GDM1 (cell line): ENCODE measurements around the gene CNEP1R1.

Experiments used
- DNase-seq: peaks from one replicate; lab custom pipeline; 2025; lab: John Stamatoyannopoulos, UW

CNEP1R1 gene

DNA sequence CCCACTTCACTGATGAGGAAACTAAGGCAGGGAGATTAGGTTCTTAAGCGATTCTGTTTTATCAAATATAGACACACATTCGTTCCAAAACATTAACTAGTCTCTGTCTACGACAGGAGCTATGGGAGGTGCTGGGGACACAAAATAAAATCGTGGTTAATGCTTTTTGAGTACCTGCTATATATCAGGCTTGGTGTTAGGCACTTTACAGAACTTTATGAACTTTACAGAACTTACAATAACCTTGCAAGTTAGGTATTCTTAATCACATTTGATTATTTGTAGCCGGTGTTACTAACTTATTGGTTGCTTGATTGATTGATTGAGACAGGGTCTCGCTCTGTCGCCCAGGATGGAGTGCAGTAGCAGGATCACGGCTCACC is 40.2 kb downstream of the CNEP1R1 start:
- DNase-seq, result no peak

DNA sequence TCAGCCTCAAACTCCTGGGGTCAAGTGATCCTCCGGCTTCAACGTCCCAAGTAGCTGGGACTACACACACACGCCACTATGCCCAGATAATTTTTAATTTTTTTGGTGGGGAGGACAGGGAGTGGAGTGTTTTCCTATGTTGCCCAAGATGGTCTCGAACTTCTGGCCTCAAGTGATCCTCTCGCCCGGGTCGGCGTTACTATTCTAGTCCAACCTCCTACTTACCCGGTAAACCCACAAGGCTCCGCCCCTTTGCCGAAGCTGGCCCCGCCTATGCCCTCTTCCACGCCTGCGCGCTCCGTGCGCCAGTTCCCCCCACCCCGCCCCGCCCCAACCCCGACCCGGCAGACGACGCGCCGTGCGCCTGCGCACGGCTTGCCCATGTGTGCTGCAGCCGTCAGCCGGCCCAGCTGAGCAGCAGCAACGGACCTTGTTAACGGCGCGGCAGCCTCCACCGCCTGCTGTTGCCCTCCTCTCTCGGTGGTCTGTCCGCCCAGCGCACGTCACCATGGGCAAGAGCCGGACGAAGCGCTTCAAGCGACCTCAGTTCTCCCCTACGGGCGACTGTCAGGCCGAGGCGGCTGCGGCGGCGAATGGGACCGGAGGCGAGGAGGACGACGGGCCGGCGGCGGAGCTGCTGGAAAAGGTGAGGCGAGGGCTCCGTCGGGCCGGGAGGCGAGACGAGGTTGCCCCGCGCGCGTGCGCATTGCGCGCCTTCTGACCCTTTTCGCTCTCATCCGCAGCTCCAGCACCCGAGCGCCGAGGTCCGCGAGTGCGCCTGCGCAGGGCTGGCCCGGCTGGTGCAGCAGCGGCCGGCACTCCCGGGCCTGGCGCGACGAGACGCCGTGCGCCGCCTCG is 40.8 kb downstream of the CNEP1R1 start, which contains the start of gene HEATR3:
TSS of gene HEATR3 (plus strand) at position 347 of the 858 bp plus-strand sequence. CDS start at position 509, 162 bp downstream.
- peak; percentile 72 for DNase-seq

DNA sequence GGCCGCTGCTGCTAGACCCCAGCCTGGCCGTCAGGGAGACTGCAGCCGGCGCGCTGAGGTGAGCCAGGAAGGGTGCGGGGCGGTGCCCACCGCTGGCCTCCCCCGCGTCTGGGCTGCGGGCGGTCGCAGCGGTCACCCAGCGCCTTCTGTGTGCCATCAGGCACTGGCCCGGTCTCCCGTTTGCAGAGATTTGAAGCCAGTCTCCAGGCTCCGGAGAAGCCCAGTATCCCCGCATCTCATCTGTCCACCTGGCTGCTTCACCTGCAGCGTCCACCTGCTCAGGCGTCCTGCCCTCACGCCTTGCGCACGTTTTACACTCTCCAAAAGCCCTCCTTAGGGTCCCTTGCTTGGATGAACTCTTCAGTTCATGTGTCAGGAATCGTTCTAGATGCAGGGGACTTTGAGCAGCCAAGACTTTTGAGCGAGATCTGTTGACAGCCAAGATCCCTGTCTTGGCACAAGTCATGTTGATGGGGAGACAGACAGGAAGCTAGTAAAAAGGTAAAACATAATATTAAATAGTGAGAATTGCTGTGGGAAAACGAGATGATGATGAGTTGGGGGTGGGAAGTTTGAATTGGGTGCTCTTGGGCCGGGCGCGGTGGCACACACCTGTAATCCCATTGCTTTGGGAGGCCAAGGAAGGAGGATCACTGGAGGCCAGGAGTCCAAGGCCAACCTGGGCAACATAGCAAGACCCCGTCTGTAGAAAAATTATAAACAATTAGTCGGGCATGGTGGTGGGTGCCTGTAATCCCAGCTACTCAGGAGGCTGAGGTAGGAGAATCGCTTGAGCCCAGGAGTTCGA is 41.7 kb downstream of the CNEP1R1 start:
- no peak for DNase-seq

DNA sequence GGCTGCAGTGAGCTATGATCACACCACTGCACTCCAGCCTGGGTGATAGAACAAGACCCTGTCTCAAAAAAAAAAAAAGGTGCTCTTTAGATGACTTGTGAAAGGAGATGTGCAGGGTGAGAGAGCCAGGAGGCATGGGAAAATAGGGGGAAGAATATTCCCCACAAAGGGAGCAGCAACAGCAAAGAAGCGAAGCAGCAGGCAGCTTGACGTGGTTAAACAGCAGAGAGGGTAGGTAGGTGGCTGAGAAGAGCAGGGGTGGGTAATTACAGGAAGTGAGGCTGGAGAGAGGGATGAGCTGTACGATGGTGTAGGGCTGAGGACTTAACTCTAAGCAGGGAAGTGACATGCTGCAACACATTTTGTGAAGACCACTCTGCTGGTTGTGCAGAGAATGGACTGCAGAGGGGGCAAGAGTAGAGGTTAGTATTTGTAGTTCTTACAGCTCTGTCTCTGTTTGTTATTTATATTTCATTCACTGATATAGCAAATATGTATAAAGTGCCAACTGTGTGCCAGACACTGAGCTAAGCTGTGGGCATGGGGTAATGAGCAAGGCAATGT is 42.3 kb downstream of the CNEP1R1 start:
- peak; percentile 34 for DNase-seq

DNA sequence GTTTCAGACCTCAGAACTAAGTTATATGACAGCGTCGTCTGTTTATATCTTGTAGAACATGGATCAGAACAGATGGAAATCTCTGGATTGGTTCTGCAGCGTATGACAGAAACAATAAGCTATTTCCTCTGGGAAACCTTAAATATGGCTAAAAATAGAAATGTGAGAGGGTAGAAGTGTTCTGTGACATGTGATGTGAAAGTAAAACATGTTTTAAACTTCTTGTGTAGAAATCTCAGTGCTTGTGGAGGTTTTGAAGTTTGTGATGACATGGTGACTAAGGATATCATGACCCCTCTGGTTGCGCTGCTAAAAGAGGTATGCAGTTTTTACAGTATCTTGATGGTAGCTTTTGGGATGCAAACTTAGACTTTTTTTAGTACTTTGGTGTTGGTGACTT is 43.5 kb downstream of the CNEP1R1 start:
- no peak for DNase-seq

DNA sequence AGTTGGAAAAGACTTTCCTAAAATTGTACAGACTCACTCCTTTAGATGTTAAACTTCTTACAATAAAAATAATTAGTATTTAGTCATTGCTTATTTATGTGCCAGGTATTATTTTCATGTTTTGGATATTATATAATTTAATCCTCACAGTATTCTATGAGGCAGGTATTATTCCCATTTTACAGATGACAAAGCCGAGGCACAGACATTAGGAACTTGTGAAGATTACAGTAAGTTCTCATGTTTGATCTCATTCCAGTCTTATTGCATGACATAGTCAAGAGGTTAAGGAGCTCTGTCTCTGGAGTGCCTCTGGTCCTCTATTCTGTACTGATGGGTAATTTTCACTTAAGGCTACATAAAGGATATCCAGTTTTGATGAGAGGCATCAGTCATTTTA is 44.0 kb downstream of the CNEP1R1 start:
- DNase-seq, result no peak

DNA sequence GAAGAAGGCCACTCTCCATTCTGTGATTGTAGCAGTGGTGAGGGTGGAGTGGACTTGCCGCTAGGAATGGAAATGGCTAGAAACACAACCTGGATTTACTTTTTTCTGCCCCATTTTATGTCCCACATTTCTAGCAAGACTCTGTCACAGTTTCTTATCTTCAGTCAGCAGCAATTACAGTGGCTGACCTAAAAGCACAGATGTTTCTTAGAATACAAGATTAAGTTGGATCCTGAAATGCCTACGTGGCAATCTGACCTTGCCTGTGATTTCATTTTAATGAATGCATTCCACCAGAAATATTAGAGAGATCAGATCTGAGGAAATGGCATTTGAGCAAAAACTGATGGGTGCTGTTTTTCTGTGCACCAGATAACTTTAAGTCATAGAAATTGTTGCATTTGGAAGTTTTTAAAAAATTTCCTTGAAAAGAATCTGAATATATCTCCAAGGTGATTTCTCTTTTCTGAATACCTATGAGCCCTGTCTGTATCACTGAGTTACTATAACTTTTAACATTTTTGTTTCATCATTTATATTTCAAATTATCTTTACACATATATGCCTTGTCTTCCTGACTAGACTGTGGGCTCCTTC is 46.1 kb downstream of the CNEP1R1 start:
- no peak for DNase-seq

DNA sequence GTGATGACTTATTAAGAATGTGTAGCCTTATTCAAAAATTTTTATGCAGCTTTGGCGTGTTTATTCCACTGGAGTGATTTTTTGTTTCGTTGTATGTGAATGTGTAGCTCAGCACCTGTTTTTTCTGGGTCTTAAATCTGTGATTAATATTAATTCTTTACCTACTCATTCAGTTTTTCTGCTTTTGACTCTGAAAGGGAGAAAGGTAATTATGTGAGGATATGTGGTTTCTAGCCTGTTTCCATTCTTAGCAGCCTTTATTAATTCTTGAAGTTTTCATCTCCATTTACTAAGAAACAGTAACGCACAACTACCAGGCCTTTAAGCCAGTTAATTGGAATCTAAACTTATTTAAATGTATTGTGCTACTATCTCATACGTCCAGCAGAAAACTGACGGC is 47.7 kb downstream of the CNEP1R1 start:
- no peak for DNase-seq

DNA sequence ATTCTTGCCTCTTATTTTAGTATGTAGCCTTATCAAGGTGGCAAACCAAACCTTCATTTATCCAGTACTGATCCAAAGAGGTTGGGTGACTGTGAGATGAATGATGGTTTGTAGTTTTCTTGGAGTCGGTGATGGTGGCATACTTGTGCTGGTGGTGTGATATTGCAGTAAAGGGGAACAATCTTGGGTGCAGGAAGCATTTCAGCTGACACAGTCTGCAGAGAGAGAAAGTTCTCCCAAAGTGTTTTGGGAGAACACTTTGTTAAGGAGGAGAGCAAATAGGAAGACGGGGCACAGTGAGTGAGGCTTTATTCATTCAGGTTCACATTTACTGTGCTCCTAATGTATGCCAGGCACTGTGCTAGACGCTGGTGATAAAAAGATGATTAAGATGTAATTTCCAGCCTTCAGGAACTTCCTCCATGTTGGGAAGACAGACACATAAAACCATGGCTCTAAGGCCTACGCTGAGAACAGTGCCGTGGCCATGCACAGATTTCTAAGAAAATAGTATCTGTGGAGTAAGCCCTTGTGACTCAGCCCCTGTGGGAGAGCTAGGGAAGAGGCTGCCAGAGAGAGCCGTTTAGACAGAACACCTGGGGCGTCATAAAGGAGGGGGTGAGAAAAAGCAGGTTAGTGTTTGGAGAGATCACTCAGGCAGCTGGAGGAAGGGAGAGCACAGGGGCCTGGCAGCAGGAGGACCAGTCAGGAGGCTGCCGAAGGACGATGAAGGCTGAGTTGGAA is 54.5 kb downstream of the CNEP1R1 start:
- DNase-seq, result no peak

DNA sequence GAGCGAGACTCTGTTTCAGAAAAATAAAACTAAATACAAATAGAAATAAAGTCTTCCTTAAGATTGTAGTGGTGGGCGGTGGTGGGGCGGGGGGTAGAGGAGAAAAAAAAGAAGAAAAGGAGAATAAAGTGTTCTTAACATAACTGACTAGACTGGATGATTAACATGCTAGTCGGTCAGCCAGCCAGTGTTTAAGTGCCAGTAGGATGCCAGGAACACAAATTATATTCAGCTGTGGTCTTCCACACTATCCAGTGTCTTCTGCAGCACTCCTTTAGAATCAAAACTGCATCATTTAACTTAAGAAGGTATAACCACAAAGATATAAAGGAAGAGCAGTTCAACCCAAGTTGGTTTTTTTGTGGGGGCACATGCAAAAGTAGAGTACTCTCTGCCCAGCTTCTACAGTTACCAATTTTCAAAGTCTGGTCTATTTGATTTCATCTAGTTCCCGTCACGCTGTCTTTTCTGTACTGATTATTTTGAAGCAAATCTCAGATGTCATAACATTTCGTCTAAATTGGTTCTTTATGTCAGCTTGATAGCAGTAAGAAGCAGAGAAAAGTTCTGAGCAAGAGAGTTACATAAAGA is 56.5 kb downstream of the CNEP1R1 start:
- no peak for DNase-seq

DNA sequence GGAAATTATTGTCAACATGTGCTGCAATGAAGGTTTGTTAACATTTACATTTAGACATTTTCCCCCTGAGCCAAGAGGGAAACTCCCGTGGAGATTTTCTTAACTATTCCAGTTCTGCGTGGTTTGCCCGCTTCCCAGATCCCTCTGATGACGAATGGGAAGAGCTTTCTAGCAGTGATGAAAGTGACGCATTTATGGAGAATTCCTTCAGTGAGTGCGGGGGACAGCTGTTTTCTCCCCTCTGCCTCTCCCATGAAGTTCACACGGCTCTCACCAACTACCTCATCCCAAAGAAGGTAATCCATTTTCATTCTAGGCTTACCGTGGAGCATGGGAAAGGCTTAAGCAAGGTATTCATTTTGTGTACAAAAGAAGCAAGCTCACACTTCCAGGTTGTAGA is 59.0 kb downstream of the CNEP1R1 start:
- no peak for DNase-seq

DNA sequence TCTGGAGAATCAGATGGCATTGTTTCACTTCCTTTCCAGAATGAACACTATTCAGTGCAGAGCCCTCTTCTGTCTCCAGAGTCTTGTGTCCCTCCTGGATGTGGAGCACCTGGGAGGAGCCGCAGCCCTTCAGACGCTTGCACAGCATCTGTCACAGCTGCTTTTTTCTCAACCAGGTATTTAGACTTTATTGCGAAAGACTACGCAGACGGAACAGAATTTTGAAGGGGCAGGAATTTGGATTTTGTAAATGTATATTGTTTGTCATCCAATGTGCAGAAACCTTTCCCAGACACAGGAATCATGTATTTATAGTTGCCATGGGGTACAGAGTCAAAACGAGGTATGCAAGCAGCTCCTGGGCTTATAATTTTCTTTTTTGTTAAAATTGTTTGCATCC is 61.2 kb downstream of the CNEP1R1 start:
- no peak for DNase-seq
